Measurements from ENCODE around the gene REEP1.

DNA sequence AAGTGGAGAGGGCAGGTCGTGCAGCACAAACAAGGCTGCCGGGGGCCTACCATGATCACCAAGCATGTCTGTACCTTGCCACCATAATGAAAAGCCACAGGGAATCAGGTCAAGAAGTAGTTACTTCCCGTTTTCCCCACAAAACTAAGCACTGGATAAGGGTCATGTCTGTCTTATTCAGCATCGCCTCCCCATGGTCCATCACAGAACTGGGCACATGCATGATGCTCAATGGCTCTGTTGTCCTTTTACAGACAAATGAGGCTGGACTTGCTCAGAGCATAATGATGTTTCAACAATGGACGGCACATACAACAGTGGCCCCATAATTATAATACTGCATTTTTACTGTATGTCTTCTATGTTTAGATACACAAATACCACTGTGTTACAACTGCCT lies 27.5 kb downstream of the REEP1 start:
- TF ChIP-seq, protein P1, sequence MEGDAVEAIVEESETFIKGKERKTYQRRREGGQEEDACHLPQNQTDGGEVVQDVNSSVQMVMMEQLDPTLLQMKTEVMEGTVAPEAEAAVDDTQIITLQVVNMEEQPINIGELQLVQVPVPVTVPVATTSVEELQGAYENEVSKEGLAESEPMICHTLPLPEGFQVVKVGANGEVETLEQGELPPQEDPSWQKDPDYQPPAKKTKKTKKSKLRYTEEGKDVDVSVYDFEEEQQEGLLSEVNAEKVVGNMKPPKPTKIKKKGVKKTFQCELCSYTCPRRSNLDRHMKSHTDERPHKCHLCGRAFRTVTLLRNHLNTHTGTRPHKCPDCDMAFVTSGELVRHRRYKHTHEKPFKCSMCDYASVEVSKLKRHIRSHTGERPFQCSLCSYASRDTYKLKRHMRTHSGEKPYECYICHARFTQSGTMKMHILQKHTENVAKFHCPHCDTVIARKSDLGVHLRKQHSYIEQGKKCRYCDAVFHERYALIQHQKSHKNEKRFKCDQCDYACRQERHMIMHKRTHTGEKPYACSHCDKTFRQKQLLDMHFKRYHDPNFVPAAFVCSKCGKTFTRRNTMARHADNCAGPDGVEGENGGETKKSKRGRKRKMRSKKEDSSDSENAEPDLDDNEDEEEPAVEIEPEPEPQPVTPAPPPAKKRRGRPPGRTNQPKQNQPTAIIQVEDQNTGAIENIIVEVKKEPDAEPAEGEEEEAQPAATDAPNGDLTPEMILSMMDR (IDR thresholded peaks at IDR 0.05): no peak
- no peak for TF ChIP-seq POLR2A (IDR thresholded peaks at IDR 0.05)
